Measurements from ENCODE around the gene ADAMTS19. TPM values are rescaled to one million over a fixed set of nuclear protein-coding genes. Genes with fewer than 3 reads are reported as not detected.

ADAMTS19 gene
- total and polyA plus RNA-seq, 2 of the 8 experiments (the other 6 are each of a cell fraction or from before 2014, with no cell fraction given): 17.3 to 28.8 TPM

DNA sequence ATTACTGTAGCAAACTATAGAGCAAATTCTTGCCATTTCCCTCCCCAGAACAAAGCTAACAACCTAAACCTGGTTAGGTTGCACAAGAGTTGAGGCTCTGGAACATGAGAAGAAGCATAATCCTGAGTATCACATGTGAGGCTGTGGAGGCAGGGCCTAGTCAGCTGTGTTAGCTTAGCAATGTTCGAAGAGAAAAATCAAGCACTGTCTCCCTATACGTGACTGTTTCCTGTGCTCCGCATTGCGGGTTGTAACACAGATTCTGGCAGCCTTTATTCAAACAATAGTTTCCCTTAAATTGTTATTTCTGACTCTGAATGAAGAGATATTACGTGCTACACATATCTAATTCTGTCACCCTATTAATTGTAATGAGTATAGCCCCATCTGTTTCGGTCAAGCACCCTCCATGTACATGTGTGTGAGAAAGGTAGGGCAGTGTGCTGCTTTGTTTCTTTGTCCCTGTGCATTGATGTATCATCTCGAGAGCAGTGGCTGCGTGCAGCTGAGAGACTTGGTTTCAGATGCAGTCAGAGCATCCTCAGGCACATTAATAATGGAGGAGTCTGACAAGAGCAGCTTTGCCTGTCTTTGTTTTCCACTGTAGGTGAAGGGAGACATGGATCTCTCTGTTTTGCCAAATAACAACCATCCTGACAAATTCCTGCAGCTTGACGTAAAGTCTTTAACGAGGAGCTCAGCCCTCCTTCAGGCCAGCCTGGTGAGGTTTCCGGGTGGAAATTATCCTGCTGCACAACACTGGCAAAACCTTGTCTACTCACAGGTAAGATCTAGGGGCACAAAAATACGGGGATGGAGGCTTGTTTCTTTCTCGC, 287.7 kb downstream of the ADAMTS19 start, which contains the start of gene MINAR2 (continued):
- TF ChIP-seq, protein P1, sequence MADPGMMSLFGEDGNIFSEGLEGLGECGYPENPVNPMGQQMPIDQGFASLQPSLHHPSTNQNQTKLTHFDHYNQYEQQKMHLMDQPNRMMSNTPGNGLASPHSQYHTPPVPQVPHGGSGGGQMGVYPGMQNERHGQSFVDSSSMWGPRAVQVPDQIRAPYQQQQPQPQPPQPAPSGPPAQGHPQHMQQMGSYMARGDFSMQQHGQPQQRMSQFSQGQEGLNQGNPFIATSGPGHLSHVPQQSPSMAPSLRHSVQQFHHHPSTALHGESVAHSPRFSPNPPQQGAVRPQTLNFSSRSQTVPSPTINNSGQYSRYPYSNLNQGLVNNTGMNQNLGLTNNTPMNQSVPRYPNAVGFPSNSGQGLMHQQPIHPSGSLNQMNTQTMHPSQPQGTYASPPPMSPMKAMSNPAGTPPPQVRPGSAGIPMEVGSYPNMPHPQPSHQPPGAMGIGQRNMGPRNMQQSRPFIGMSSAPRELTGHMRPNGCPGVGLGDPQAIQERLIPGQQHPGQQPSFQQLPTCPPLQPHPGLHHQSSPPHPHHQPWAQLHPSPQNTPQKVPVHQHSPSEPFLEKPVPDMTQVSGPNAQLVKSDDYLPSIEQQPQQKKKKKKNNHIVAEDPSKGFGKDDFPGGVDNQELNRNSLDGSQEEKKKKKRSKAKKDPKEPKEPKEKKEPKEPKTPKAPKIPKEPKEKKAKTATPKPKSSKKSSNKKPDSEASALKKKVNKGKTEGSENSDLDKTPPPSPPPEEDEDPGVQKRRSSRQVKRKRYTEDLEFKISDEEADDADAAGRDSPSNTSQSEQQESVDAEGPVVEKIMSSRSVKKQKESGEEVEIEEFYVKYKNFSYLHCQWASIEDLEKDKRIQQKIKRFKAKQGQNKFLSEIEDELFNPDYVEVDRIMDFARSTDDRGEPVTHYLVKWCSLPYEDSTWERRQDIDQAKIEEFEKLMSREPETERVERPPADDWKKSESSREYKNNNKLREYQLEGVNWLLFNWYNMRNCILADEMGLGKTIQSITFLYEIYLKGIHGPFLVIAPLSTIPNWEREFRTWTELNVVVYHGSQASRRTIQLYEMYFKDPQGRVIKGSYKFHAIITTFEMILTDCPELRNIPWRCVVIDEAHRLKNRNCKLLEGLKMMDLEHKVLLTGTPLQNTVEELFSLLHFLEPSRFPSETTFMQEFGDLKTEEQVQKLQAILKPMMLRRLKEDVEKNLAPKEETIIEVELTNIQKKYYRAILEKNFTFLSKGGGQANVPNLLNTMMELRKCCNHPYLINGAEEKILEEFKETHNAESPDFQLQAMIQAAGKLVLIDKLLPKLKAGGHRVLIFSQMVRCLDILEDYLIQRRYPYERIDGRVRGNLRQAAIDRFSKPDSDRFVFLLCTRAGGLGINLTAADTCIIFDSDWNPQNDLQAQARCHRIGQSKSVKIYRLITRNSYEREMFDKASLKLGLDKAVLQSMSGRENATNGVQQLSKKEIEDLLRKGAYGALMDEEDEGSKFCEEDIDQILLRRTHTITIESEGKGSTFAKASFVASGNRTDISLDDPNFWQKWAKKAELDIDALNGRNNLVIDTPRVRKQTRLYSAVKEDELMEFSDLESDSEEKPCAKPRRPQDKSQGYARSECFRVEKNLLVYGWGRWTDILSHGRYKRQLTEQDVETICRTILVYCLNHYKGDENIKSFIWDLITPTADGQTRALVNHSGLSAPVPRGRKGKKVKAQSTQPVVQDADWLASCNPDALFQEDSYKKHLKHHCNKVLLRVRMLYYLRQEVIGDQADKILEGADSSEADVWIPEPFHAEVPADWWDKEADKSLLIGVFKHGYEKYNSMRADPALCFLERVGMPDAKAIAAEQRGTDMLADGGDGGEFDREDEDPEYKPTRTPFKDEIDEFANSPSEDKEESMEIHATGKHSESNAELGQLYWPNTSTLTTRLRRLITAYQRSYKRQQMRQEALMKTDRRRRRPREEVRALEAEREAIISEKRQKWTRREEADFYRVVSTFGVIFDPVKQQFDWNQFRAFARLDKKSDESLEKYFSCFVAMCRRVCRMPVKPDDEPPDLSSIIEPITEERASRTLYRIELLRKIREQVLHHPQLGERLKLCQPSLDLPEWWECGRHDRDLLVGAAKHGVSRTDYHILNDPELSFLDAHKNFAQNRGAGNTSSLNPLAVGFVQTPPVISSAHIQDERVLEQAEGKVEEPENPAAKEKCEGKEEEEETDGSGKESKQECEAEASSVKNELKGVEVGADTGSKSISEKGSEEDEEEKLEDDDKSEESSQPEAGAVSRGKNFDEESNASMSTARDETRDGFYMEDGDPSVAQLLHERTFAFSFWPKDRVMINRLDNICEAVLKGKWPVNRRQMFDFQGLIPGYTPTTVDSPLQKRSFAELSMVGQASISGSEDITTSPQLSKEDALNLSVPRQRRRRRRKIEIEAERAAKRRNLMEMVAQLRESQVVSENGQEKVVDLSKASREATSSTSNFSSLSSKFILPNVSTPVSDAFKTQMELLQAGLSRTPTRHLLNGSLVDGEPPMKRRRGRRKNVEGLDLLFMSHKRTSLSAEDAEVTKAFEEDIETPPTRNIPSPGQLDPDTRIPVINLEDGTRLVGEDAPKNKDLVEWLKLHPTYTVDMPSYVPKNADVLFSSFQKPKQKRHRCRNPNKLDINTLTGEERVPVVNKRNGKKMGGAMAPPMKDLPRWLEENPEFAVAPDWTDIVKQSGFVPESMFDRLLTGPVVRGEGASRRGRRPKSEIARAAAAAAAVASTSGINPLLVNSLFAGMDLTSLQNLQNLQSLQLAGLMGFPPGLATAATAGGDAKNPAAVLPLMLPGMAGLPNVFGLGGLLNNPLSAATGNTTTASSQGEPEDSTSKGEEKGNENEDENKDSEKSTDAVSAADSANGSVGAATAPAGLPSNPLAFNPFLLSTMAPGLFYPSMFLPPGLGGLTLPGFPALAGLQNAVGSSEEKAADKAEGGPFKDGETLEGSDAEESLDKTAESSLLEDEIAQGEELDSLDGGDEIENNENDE (IDR thresholded peaks at IDR 0.05; ENCODE audit: insufficient replicate concordance, low read length): no peak
- TF ChIP-seq, protein P2, sequence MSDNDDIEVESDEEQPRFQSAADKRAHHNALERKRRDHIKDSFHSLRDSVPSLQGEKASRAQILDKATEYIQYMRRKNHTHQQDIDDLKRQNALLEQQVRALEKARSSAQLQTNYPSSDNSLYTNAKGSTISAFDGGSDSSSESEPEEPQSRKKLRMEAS (IDR thresholded peaks at IDR 0.05): no peak
- TF ChIP-seq SRF (IDR thresholded peaks at IDR 0.05; ENCODE audit: low read depth, low read length) (no peak), KDM4A (IDR thresholded peaks at IDR 0.05; ENCODE audit: low read depth, low read length, severe bottlenecking) (no peak)
- TF ChIP-seq, protein P3, sequence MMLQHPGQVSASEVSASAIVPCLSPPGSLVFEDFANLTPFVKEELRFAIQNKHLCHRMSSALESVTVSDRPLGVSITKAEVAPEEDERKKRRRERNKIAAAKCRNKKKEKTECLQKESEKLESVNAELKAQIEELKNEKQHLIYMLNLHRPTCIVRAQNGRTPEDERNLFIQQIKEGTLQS (IDR thresholded peaks at IDR 0.05; ENCODE audit: insufficient read depth, low read depth, low read length): no peak
